ENCODE measurements around the gene SERPINB1. TPM values are rescaled to one million over a fixed set of nuclear protein-coding genes. Genes with fewer than 3 reads are reported as not detected.
A peak's percentile ranks its signal among the peaks of the same experiment; 100 is the strongest.

Gene SERPINB1
- total and polyA plus RNA-seq, 9 of the 15 experiments (the other 6 are each of a cell fraction or from before 2014, with no cell fraction given) = 33.9 to 108 (median 63.8) TPM

DNA sequence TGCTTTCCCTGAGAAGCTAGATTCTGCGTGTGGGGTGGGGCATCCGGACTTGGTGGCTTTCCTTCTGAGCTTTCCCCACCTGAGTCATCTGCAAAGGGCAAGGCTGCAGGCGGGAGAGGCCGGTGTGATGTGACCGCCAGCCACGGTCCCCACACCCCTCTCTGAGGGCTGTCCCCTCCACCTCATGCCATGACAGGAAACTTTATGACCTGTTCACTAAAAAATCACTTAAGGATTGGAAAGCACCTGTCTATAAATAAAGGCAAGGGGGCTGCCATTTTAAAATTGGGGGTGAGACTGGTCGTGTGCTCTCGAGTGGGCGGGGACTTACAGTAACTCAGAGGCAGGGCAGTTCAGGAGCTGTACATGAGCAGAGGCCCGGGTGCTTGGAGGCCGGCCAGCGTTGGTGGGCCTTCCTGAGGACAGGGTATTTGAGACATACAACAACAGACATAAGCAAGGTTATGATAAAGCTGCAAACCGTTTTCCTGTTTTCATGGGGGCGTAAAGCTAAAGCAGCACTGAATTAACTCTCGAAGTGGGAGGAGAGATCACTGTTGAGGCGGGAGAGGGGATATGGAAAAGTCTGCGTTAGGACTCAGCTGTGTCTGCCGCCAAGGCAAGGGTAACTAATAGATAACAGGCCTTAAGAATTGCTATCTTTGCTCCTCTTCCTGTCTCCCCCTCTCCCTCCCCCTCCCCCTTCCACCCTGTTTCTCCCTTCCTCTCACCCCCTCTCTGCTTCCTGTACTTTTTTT is 16.1 kb upstream of the SERPINB1 start (continued):
- TF ChIP-seq CUX1 (CRISPR knock-in tag; IDR thresholded peaks at IDR 0.05) (peak; percentile 42; the same call in 1 of the 2 replicates), RBM22 (IDR thresholded peaks at IDR 0.05; ENCODE audit: low read depth, low read length, poor library complexity, severe bottlenecking) (no peak), ZSCAN29 (IDR thresholded peaks at IDR 0.05) (no peak), ILF3 (IDR thresholded peaks at IDR 0.05; ENCODE audit: borderline replicate concordance) (no peak), TRIM24 (IDR thresholded peaks at IDR 0.05) (peak; percentile 69 to 75), SAP30 (IDR thresholded peaks at IDR 0.05; ENCODE audit: borderline replicate concordance, insufficient read depth, low read depth, low read length, poor library complexity, severe bottlenecking) (peak; percentile 37), TCF3 (CRISPR knock-in tag; IDR thresholded peaks at IDR 0.05) (peak; percentile 73), OTX1 (CRISPR knock-in tag; IDR thresholded peaks at IDR 0.05) (no peak), HIVEP1 (CRISPR knock-in tag; IDR thresholded peaks at IDR 0.05) (no peak), HDAC6 (IDR thresholded peaks at IDR 0.05; ENCODE audit: low read depth, low read length) (no peak)
- TF ChIP-seq, protein P1, sequence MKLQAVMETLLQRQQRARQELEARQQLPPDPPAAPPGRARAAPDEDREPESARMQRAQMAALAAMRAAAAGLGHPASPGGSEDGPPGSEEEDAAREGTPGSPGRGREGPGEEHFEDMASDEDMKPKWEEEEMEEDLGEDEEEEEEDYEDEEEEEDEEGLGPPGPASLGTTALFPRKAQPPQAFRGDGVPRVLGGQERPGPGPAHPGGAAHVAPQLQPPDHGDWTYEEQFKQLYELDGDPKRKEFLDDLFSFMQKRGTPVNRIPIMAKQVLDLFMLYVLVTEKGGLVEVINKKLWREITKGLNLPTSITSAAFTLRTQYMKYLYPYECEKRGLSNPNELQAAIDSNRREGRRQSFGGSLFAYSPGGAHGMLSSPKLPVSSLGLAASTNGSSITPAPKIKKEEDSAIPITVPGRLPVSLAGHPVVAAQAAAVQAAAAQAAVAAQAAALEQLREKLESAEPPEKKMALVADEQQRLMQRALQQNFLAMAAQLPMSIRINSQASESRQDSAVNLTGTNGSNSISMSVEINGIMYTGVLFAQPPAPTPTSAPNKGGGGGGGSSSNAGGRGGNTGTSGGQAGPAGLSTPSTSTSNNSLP (IDR thresholded peaks at IDR 0.05; ENCODE audit: borderline replicate concordance, low read depth, low read length) = no peak; the same call in 1 of the 2 replicates
- TF ChIP-seq, protein P2, sequence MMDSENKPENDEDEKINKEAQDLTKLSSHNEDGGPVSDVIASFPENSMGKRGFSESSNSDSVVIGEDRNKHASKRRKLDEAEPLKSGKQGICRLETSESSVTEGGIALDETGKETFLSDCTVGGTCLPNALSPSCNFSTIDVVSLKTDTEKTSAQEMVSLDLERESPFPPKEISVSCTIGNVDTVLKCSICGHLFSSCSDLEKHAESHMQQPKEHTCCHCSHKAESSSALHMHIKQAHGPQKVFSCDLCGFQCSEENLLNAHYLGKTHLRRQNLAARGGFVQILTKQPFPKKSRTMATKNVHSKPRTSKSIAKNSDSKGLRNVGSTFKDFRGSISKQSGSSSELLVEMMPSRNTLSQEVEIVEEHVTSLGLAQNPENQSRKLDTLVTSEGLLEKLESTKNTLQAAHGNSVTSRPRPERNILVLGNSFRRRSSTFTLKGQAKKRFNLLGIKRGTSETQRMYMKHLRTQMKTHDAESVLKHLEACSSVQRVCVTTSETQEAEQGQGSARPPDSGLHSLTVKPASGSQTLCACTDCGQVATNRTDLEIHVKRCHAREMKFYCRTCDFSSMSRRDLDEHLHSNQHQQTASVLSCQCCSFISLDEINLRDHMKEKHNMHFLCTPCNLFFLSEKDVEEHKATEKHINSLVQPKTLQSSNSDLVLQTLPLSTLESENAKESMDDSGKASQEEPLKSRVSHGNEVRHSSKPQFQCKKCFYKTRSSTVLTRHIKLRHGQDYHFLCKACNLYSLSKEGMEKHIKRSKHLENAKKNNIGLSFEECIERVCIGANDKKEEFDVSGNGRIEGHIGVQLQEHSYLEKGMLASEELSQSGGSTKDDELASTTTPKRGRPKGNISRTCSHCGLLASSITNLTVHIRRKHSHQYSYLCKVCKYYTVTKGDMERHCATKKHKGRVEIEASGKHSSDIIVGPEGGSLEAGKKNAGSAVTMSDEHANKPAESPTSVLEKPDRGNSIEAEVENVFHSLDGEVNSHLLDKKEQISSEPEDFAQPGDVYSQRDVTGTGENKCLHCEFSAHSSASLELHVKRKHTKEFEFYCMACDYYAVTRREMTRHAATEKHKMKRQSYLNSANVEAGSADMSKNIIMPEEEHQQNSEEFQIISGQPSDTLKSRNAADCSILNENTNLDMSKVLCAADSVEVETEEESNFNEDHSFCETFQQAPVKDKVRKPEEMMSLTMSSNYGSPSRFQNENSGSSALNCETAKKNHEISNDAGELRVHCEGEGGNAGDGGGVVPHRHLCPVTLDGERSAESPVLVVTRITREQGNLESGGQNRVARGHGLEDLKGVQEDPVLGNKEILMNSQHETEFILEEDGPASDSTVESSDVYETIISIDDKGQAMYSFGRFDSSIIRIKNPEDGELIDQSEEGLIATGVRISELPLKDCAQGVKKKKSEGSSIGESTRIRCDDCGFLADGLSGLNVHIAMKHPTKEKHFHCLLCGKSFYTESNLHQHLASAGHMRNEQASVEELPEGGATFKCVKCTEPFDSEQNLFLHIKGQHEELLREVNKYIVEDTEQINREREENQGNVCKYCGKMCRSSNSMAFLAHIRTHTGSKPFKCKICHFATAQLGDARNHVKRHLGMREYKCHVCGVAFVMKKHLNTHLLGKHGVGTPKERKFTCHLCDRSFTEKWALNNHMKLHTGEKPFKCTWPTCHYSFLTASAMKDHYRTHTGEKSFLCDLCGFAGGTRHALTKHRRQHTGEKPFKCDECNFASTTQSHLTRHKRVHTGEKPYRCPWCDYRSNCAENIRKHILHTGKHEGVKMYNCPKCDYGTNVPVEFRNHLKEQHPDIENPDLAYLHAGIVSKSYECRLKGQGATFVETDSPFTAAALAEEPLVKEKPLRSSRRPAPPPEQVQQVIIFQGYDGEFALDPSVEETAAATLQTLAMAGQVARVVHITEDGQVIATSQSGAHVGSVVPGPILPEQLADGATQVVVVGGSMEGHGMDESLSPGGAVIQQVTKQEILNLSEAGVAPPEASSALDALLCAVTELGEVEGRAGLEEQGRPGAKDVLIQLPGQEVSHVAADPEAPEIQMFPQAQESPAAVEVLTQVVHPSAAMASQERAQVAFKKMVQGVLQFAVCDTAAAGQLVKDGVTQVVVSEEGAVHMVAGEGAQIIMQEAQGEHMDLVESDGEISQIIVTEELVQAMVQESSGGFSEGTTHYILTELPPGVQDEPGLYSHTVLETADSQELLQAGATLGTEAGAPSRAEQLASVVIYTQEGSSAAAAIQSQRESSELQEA (IDR thresholded peaks at IDR 0.05; ENCODE audit: low read depth) = peak; percentile 48; the same call in 1 of the 2 replicates
